Endothelial cell of umbilical vein (primary cell): Measurements from ENCODE around the gene ARHGAP20. TPM values are rescaled to one million over a fixed set of nuclear protein-coding genes. Genes with fewer than 3 reads are reported as not detected.

Experiments
- BruUV-seq: library from RNA; stranded (reverse); fragments of 400-500 nt; replicated peaks from 2 replicates; lab custom pipeline; 2021; lab: Mats Ljungman, UMichigan
- CTCF ChIA-PET: fragments of 300-600, 350-600 bp; sonication (Branson Sonifier 250); formaldehyde crosslinking; loops from one replicate; lab custom pipeline; 2021; ENCODE audit warnings: antibody characterized with exemption, inconsistent platforms; lab: Charles Lee
- POLR2A ChIA-PET: fragments of 300-600, 350-600 bp; sonication (Branson Sonifier 250); formaldehyde crosslinking; loops from one replicate; lab custom pipeline; 2021; ENCODE audit warnings: antibody characterized with exemption, inconsistent platforms; lab: Charles Lee
- DNase-seq: peaks from one replicate; pipeline ENCODE4 v3.0.0-alpha.2; 2011; ENCODE audit warnings: low read depth, low spot score
- FAIRE-seq: peaks from 2 replicates; lab custom pipeline; 2011; peaks lifted over from hg19 to GRCh38; lab: Jason Lieb, UNC
- H2AFZ ChIP-seq: 2 replicates; pipeline ENCODE4 v1.6.0; 2012; ENCODE audit warnings: low read depth, low read length, control low read depth, inconsistent platforms
- H3K27ac ChIP-seq: 2 replicates; pipeline ENCODE4 v1.5.1; 2011; ENCODE audit warnings: low read depth, mild to moderate bottlenecking, control low read depth, low read length, moderate library complexity; ENCODE audit not compliant: insufficient read depth
- H3K27me3 ChIP-seq, 2 experiments: 2 replicates each; pipeline versions ENCODE4 v1.6.0 to v1.6.1; 2011; ENCODE audit warnings: low read length in 2 of 2, mixed read lengths in 1 of 2; ENCODE audit not compliant: control insufficient read depth in 2 of 2, insufficient read depth in 2 of 2
- H3K36me3 ChIP-seq, 2 experiments: 2 replicates in 1 of 2; 3 replicates in 1 of 2; pipeline ENCODE4 v1.5.1; 2011; ENCODE audit warnings: low read length in 2 of 2, mild to moderate bottlenecking in 1 of 2, moderate library complexity in 1 of 2; ENCODE audit not compliant: control insufficient read depth in 2 of 2, insufficient read depth in 2 of 2; ENCODE audit errors: extremely low read depth in 1 of 2
- H3K4me1 ChIP-seq: 3 replicates; pipeline ENCODE4 v1.5.1; 2011; ENCODE audit warnings: mild to moderate bottlenecking, low read length; ENCODE audit not compliant: control insufficient read depth, insufficient read depth; ENCODE audit errors: extremely low read depth
- H3K4me2 ChIP-seq: 2 replicates; pipeline ENCODE4 v1.6.1; 2011; ENCODE audit warnings: low read length, control low read depth, mixed read lengths; ENCODE audit not compliant: insufficient read depth
- H3K4me3 ChIP-seq, 3 experiments: fragments of 200-600 bp in 1 of 3; sonication (generic), shearing (Covaris generic) in 1 of 3; replicated peaks in 1 of 3; 2 replicates each; pipeline ENCODE4 v1.5.1; 2011 to 2016; ENCODE audit warnings: control low read depth in 3 of 3, low read length in 3 of 3, mild to moderate bottlenecking in 2 of 3, inconsistent platforms in 1 of 3, low read depth in 1 of 3, moderate library complexity in 1 of 3; ENCODE audit not compliant: insufficient read depth in 1 of 3
- H3K79me2 ChIP-seq: 2 replicates; pipeline ENCODE4 v1.6.0; 2012; ENCODE audit warnings: low read length, inconsistent platforms; ENCODE audit not compliant: control insufficient read depth, insufficient read depth
- H3K9ac ChIP-seq: replicated peaks from 2 replicates; pipeline ENCODE3; 2011; ENCODE audit warnings: low read length, control low read depth; ENCODE audit not compliant: insufficient read depth; ENCODE audit errors: extremely low read depth
- H3K9me1 ChIP-seq: replicated peaks from 3 replicates; pipeline ENCODE4 v1.6.0; 2011; ENCODE audit warnings: mild to moderate bottlenecking, low read length; ENCODE audit not compliant: control insufficient read depth, insufficient read depth; ENCODE audit errors: extremely low read depth
- H3K9me3 ChIP-seq: replicated peaks from 2 replicates; pipeline ENCODE4 v1.5.1; 2012; ENCODE audit warnings: low read length, inconsistent platforms; ENCODE audit not compliant: control insufficient read depth, insufficient read depth
- H4K20me1 ChIP-seq: replicated peaks from 2 replicates; pipeline ENCODE3; 2011; ENCODE audit warnings: mild to moderate bottlenecking, low read length; ENCODE audit not compliant: control insufficient read depth, insufficient read depth; ENCODE audit errors: extremely low read depth
- EZH2 ChIP-seq: IDR thresholded peaks from 2 replicates; pipeline ENCODE4 v1.6.1; 2012; ENCODE audit warnings: borderline replicate concordance, low read depth, mild to moderate bottlenecking, moderate library complexity, low read length, inconsistent platforms; ENCODE audit not compliant: severe bottlenecking
- FOS ChIP-seq: IDR thresholded peaks from 2 replicates; pipeline ENCODE4 v1.6.1; 2011; ENCODE audit warnings: mild to moderate bottlenecking, low read length, moderate library complexity, borderline replicate concordance; ENCODE audit not compliant: insufficient read depth
- GATA2 ChIP-seq: IDR thresholded peaks from 2 replicates; pipeline ENCODE4 v1.7.0; 2011; ENCODE audit warnings: low read depth, mild to moderate bottlenecking, moderate library complexity, mixed read lengths, low read length; ENCODE audit not compliant: insufficient read length, insufficient read depth
- JUN ChIP-seq: IDR thresholded peaks from 2 replicates; pipeline ENCODE4 v1.6.1; 2011; ENCODE audit warnings: borderline replicate concordance, low read depth; ENCODE audit not compliant: insufficient read length, insufficient read depth
- MYC ChIP-seq: IDR thresholded peaks from one replicate; pipeline ENCODE4 v1.6.1; 2011; ENCODE audit warnings: mild to moderate bottlenecking, low read depth, low read length
- POLR2A ChIP-seq: IDR thresholded peaks from 2 replicates; pipeline ENCODE4 v1.6.1; 2012; ENCODE audit warnings: low read depth, mild to moderate bottlenecking, control low read depth, low read length
- POLR2AphosphoS5 ChIP-seq: IDR thresholded peaks from 2 replicates; pipeline ENCODE4 v1.6.1; 2012; ENCODE audit warnings: low read depth, mild to moderate bottlenecking, control low read depth, low read length, moderate library complexity; ENCODE audit not compliant: insufficient read depth
- dilution Hi-C: fragments of 300-500 bp; cut with MboI; formaldehyde crosslinking; loops from one replicate; pipeline ENCODE4 v1.15.0; 2019; ENCODE audit warnings: low sequenced_read_pairs; ENCODE audit not compliant: extremely low pct_ligation_motif_present
- intact Hi-C: fragments of 100-400 bp; cut with micrococcal nuclease; formaldehyde crosslinking; loops from one replicate; pipeline ENCODE4 v1.10.0; 2022
- polyA plus RNA-seq, 4 experiments: library from polyadenylated mRNA; depleted of rRNA in 3 of 4; stranded (reverse) in 3 of 4; unstranded in 1 of 4; fragments of >200 nt; gene quantifications; 2 replicates each; pipeline versions ENCODE4 v1.2.1 to v1.2.3, GENCODE V29; 2011 to 2012; ENCODE audit warnings: missing spikeins in 1 of 4
- total RNA-seq: library from RNA; stranded (reverse); gene quantifications from 2 replicates; pipeline ENCODE4 v1.2.3, GENCODE V29; 2021
- TF ChIP-seq, protein P1 (sequence below), 2 donors: IDR thresholded peaks; 1 replicate in 1 of 2; 2 replicates in 1 of 2; pipeline ENCODE4 v1.5.1; 2011; ENCODE audit warnings: low read length in 2 of 2, mild to moderate bottlenecking in 2 of 2, moderate library complexity in 2 of 2, control low read depth in 1 of 2, inconsistent platforms in 1 of 2, low read depth in 1 of 2; ENCODE audit not compliant: insufficient read depth in 1 of 2; ENCODE audit errors: extremely low read depth in 1 of 2
- TF ChIP-seq, protein P2 (sequence below): IDR thresholded peaks from 2 replicates; pipeline ENCODE4 v1.6.1; 2011; ENCODE audit not compliant: insufficient read depth, insufficient read length

The ARHGAP20 gene
- total and polyA plus RNA-seq, 2 donors (not counting 3 experiments of a cell fraction or from before 2014, with no cell fraction given) = 0.51 to 1.1 TPM

DNA sequence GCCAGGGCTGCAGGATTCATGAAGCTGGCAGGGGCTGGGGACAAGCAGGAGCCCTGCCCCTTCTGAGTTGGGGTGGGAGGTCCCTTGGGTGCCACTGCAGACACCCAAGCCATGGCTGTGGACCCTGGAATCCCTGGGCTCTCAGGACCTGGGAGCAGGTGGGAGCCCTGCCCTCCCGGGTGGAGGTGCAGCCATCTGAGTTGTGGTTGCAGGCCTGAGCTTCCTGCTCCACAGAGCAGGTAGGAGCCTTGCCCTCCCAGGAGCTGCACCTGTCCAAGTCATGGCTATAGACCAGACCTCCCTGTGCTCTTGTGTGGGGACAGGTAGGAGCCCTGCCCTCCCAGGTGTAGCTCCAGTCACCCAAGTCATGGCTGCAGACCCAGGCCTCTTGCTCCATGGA lies 113.5 kb downstream of the ARHGAP20 start:
- no peak overlapping the region for H3K27ac ChIP-seq
- intact Hi-C loops (no loop called here), dilution Hi-C loops (no loop called here)
- TF ChIP-seq, protein P1, sequence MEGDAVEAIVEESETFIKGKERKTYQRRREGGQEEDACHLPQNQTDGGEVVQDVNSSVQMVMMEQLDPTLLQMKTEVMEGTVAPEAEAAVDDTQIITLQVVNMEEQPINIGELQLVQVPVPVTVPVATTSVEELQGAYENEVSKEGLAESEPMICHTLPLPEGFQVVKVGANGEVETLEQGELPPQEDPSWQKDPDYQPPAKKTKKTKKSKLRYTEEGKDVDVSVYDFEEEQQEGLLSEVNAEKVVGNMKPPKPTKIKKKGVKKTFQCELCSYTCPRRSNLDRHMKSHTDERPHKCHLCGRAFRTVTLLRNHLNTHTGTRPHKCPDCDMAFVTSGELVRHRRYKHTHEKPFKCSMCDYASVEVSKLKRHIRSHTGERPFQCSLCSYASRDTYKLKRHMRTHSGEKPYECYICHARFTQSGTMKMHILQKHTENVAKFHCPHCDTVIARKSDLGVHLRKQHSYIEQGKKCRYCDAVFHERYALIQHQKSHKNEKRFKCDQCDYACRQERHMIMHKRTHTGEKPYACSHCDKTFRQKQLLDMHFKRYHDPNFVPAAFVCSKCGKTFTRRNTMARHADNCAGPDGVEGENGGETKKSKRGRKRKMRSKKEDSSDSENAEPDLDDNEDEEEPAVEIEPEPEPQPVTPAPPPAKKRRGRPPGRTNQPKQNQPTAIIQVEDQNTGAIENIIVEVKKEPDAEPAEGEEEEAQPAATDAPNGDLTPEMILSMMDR (IDR thresholded peaks at IDR 0.05; ENCODE audit: extremely low read depth in 1 of 2, insufficient read depth in 1 of 2, low read depth in 1 of 2, low read length in 2 of 2) = no peak
- TF ChIP-seq MYC (no peak), FOS (no peak)
- no peaks in the 10 kb centered on the region for H4K20me1 ChIP-seq
- H3K79me2 ChIP-seq = no peaks in the 10 kb centered on the region
- no peaks in the 10 kb centered on the region for H3K36me3 ChIP-seq
- H3K27me3 ChIP-seq = no peaks in the 10 kb centered on the region
- no peaks in the 10 kb centered on the region for H3K4me1 ChIP-seq
- no peak overlapping the region for H3K4me2 ChIP-seq
- CTCF ChIA-PET = no interaction called here
- H3K4me3 ChIP-seq = no peak overlapping the region
- H3K9me1 ChIP-seq = no peaks in the 10 kb centered on the region
- no peak overlapping the region for H2AFZ ChIP-seq
- H3K9ac ChIP-seq = no peak overlapping the region
- DNase-seq = no peak
- POLR2A ChIA-PET = no interaction called here
- BruUV-seq = no TSS peak
- FAIRE-seq = no peak
- H3K9me3 ChIP-seq = no peaks in the 10 kb centered on the region

DNA sequence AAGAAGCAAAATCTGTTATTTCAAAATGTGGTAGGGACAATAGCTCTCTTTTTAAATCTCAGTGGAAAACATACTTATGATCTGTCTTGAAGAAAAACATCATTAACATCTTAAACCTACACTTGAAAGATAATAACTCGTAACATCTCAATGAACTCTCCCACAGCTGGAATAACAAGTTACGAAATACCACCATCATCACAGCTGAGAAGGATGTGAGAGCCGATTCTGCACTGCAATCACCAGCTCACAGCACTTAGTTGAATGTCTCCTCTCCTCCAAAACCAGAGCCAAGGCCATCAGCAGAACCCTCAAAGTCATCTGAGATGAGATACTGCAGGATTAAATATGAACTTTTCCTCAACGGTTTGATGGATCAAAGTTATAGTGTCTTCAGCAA lies 124.3 kb downstream of the ARHGAP20 start:
- TF ChIP-seq JUN (no peak), EZH2 (no peak), GATA2 (no peak), MYC (no peak), POLR2AphosphoS5 (no peak), POLR2A (no peak), FOS (no peak)
- TF ChIP-seq, protein P1 (IDR thresholded peaks at IDR 0.05; ENCODE audit: extremely low read depth in 1 of 2, insufficient read depth in 1 of 2, low read depth in 1 of 2, low read length in 2 of 2) = no peak
- TF ChIP-seq, protein P2, sequence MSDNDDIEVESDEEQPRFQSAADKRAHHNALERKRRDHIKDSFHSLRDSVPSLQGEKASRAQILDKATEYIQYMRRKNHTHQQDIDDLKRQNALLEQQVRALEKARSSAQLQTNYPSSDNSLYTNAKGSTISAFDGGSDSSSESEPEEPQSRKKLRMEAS = no peak
- no TSS peak for BruUV-seq
- no peaks in the 10 kb centered on the region for H3K4me1 ChIP-seq
- H3K9me3 ChIP-seq = no peaks in the 10 kb centered on the region
- H3K9ac ChIP-seq = no peak overlapping the region
- H3K27ac ChIP-seq = no peak overlapping the region
- dilution Hi-C loops = no loop called here
- FAIRE-seq = no peak
- POLR2A ChIA-PET = no interaction called here
- H3K79me2 ChIP-seq = no peaks in the 10 kb centered on the region
- no peaks in the 10 kb centered on the region for H4K20me1 ChIP-seq
- intact Hi-C loops = no loop called here
- no peaks in the 10 kb centered on the region for H3K27me3 ChIP-seq
- no peak for DNase-seq
- no peak overlapping the region for H2AFZ ChIP-seq
- no peaks in the 10 kb centered on the region for H3K9me1 ChIP-seq
- CTCF ChIA-PET = interaction anchor here (0.9 to 1.1 kb wide), 2 partner anchors 11 to 18 kb away, joined by 3 read pairs; no protein-coding TSS in a partner anchor
- H3K4me3 ChIP-seq = no peak overlapping the region
- H3K36me3 ChIP-seq = no peaks in the 10 kb centered on the region
- H3K4me2 ChIP-seq = no peak overlapping the region
